Chondrocyte (in vitro differentiated cells): ENCODE results near the gene CYP4F22. TPM values are rescaled to one million over a fixed set of nuclear protein-coding genes. Genes with fewer than 3 reads are reported as not detected.
A peak's percentile ranks its signal among the peaks of the same experiment; 100 is the strongest.
"Not testable (repeated sequence)": the region's sequence is repeated elsewhere in the genome, so short reads cannot be mapped to it uniquely, and the experiment has no call there.

Source experiments
- DNase-seq: peaks from one replicate; pipeline ENCODE4 v3.0.0; 2021; ENCODE audit warnings: mixed read lengths, low spot score
- H3K27ac Mint-ChIP-seq: one replicate; pipeline ENCODE4 v1.8.0; 2021; ENCODE audit warnings: mild to moderate bottlenecking, moderate library complexity, mixed read lengths; ENCODE audit not compliant: unreplicated experiment
- H3K27me3 Mint-ChIP-seq: 2 replicates; pipeline ENCODE4 v1.8.0; 2021; ENCODE audit warnings: low read depth, mixed read lengths
- H3K36me3 Mint-ChIP-seq: 2 replicates; pipeline ENCODE4 v1.8.0; 2021; ENCODE audit warnings: low read depth, mixed read lengths
- H3K4me1 Mint-ChIP-seq: 2 replicates; pipeline ENCODE4 v1.8.0; 2021; ENCODE audit warnings: low read depth, mild to moderate bottlenecking, mixed read lengths
- H3K4me3 Mint-ChIP-seq: one replicate; pipeline ENCODE4 v1.8.0; 2021; ENCODE audit warnings: mild to moderate bottlenecking, moderate library complexity, mixed read lengths; ENCODE audit not compliant: unreplicated experiment
- H3K9me3 Mint-ChIP-seq: 2 replicates; pipeline ENCODE4 v1.8.0; 2021; ENCODE audit warnings: low read depth, mixed read lengths
- CTCF ChIP-seq: fragments of 200-600 bp; sonication (generic); IDR thresholded peaks from 2 replicates; pipeline ENCODE4 v1.5.0; 2021; ENCODE audit warnings: antibody characterized with exemption, mild to moderate bottlenecking, moderate library complexity
- total RNA-seq: library from RNA; stranded (reverse); gene quantifications from 3 replicates; pipeline ENCODE4 v1.2.1, GENCODE V29; 2021

Gene CYP4F22
- total RNA-seq, 1 donor from 2014 or later = not detected

DNA sequence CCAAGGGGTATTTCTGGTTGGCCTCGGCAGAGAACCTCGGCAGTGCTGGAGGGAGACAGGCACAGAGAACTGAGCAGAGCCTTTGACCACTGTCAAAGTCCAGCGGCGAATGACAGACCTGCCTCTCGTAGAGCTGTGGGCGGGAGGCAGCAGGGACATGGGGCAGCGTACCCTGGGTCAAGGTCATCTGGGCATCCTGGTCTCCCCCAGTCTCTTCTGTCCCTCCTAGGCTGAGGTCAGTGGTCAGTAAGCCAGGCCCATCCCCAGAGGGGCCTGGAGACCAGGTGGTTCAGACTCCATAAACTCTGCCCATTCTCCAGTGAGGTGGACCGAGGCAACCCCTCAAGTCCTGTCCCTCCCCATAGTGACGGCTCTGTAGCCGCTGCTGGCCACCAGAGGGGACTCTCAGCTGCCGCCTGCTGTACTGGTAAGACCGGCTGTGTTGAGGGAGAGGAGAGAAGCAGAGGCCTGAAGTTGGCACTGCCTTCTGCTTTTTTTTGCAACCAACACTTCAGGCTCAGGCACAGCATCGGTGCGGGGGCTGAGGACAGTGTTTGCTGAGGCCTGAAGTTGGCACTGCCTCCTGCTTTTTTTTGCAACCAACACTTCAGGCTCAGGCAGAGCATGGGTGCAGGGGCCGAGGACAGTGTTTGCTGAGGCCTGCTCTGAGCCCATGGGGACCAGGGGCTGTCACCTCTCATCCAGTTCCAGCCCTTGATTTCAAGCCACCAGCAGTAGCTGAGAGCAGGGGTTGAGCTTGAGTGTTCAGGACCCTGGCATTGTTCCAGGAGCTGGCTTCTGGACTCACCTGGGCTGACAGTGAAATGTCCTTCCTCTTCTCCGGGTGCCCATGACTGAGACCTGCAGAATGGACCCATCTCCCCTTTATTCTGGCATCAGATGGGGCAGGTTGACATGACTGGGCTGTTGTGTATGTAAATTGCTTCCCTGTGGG is 28.7 kb upstream of the CYP4F22 start, which contains the start of gene PGLYRP2:
TSS of gene PGLYRP2 (minus strand) at position 111 of the 955 bp plus-strand sequence. CDS start 130 bp downstream, outside the sequence.
- Mint-ChIP-seq H3K9me3 (no peaks in the 10 kb centered on the region), H3K27ac (no peak within 1 kb of the TSS), H3K36me3 (no peaks in the 10 kb centered on the region), H3K27me3 (peaks cover 14% of the 10 kb centered on the region), H3K4me3 (no peak within 1 kb of the TSS), H3K4me1 (no peaks in the 10 kb centered on the region)
- no peak for TF ChIP-seq CTCF
- DNase-seq = peak; percentile 79

GRCh38 chr19:15480996-15481395 is 27.3 kb upstream of the CYP4F22 start:
- DNase-seq = peak; percentile 17
- H3K4me3 Mint-ChIP-seq, H3K4me1 Mint-ChIP-seq, H3K36me3 Mint-ChIP-seq, H3K9me3 Mint-ChIP-seq, H3K27ac Mint-ChIP-seq: not testable (repeated sequence)
- peaks cover 14% of the 10 kb centered on the region for H3K27me3 Mint-ChIP-seq

- H3K36me3 Mint-ChIP-seq, H3K9me3 Mint-ChIP-seq, H3K4me1 Mint-ChIP-seq, DNase-seq, H3K4me3 Mint-ChIP-seq, H3K27ac Mint-ChIP-seq: not testable (repeated sequence)
- H3K27me3 Mint-ChIP-seq = peaks cover 10% of the 10 kb centered on the region
Measured at GRCh38 chr19:15485768-15486167, 22.6 kb upstream of the CYP4F22 start.

DNA sequence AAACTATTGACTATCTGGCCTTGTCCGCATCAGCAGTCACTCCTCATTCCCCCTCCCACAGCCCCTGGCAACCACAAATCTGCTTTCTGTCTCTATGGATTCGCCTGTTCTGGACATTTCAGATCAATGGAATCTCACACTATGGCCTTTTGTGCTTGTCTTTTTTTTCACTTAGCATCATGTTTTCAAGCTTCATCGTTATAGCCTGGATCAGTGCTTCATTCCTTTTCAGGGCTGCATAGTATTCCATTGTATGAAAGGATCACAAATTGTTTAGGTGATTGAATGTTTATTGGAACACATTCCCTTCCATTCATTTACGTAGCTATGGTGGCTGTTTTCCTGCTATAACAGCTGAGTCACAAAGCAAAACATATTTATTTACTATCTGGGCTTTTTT is 21.3 kb upstream of the CYP4F22 start:
- H3K27ac Mint-ChIP-seq = no peak overlapping the region
- H3K36me3 Mint-ChIP-seq = no peaks in the 10 kb centered on the region
- DNase-seq = no peak
- peaks cover 9% of the 10 kb centered on the region for H3K27me3 Mint-ChIP-seq
- H3K4me1 Mint-ChIP-seq = no peaks in the 10 kb centered on the region
- H3K4me3 Mint-ChIP-seq = no peak overlapping the region
- H3K9me3 Mint-ChIP-seq = no peaks in the 10 kb centered on the region
- TF ChIP-seq CTCF = no peak

DNA sequence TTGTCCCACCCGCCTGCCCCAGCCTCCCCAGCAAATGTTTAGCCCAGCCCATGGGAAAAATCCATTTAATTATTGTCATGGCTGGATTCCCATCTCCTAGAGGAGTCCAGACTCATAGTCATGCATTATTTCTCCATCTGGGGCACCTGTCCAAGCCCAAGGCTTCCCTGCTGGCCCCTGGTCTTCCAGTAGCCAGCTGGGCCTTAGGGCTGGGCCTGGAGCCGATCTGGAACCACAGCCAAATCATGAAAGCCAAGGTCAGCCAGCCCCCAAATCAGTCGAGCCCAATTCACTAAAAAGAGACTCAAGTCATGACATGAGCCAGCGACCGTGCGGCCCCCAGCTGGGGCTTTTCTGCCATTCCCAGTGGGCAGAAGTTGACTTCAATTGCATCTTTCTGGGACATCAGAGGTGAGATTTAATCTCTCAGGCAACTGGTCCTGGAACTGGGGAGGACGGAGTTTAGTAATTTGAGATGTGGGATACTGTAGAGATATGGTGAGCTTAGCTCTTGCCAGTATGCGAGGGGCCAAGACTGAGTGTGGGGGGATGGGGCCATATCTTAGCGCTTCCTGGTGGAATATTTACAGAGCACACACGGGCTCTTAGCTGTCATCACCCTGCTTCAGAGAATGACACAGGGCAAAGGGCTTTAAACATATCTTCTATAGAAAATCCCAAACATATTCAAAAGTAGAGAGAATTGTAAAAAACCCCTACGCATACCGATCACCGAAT is 19.7 kb upstream of the CYP4F22 start:
- Mint-ChIP-seq H3K27me3 (peaks cover 9% of the 10 kb centered on the region), H3K9me3 (no peaks in the 10 kb centered on the region), H3K4me1 (no peaks in the 10 kb centered on the region), H3K4me3 (no peak overlapping the region), H3K27ac (no peak overlapping the region), H3K36me3 (no peaks in the 10 kb centered on the region)
- DNase-seq = no peak
- TF ChIP-seq CTCF = no peak

GRCh38 chr19:15495151-15495550 is 13.2 kb upstream of the CYP4F22 start:
- DNase-seq = no peak
- H3K36me3 Mint-ChIP-seq = no peaks in the 10 kb centered on the region
- TF ChIP-seq CTCF = no peak
- no peak overlapping the region for H3K27ac Mint-ChIP-seq
- no peaks in the 10 kb centered on the region for H3K9me3 Mint-ChIP-seq
- H3K27me3 Mint-ChIP-seq = peaks cover 17% of the 10 kb centered on the region
- no peaks in the 10 kb centered on the region for H3K4me1 Mint-ChIP-seq
- no peak overlapping the region for H3K4me3 Mint-ChIP-seq
